ENCODE data around the gene RPL27. TPM values are rescaled to one million over a fixed set of nuclear protein-coding genes. Genes with fewer than 3 reads are reported as not detected.

Gene RPL27
- total and polyA plus RNA-seq, 2 of the 8 experiments (the other 6 are each of a cell fraction or from before 2014, with no cell fraction given): 1,415 to 3,779 TPM

DNA sequence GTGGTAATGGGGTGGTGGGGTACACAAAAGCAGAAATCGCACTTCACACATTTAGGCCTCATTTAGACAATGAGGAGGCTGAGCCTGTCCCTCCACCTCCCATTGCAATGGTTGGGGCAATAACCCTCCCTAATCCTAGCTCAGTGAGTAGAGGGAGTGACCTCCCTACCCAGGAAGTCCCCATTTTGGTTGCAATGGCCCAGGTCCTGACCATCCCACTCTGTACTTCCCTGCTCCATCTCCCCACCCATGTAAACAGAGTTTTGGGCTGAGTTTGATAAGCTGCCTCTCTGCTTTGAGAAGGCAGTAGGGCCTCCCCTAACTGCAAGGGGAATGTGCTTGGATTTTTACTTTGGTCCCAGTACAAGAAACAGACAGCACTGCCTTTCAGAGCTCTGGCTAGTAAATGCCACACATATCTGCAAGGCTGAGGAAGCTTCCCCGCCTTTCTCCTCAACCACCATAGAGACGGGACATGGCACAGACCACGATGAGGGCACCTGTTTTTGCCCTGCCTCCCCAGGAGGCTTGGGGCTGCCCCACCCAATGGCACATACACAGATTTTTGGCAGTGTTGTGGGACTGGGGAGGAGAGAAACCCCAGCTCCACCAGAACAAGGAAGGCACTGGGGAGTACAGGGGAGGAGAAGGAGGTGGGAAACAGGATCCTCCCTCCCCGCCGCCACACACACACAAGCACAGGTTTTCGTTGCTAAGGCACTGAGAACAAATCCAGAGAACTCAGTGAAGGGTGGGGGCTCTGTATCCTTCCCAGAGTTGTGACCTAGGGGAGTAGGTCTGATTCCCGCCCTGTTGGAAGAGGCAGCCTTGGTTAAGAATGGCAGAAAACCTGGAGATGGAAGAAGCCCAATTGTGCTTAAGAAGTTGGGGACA lies 16.7 kb downstream of the RPL27 start:
- H3K4me1 ChIP-seq (replicated peaks in 1 of 4; ENCODE audit: control insufficient read depth in 3 of 4, insufficient read depth in 4 of 4, low read length in 3 of 4): peaks cover 4 to 14% (median 6%) of the 10 kb centered on the region in 4 experiments
- H3K14ac ChIP-seq (ENCODE audit: insufficient read length): no peak overlapping the region
- no peaks in the 10 kb centered on the region; the same call in 1 of the 2 replicates for H3K23me2 ChIP-seq (ENCODE audit: low read depth, low read length)
- no peak overlapping the region for H3K4me2 ChIP-seq (ENCODE audit: insufficient read depth in 1 of 2, low read depth in 2 of 2, low read length in 2 of 2)
- H4K91ac ChIP-seq (replicated peaks; ENCODE audit: insufficient read length, low read length): no peak overlapping the region
- no peak overlapping the region for H2AK5ac ChIP-seq (ENCODE audit: low read depth, low read length)
- H3K4ac ChIP-seq (replicated peaks; ENCODE audit: insufficient read length, low read depth, low read length): no peak overlapping the region
- no peak overlapping the region for H2BK20ac ChIP-seq (ENCODE audit: low read length)
- peak overlapping the region; percentile 62; the same call in 1 of the 2 replicates for H4K8ac ChIP-seq (ENCODE audit: extremely low read depth, insufficient read depth, low read length)
- H4K20me1 ChIP-seq (replicated peaks in 1 of 2; ENCODE audit: control insufficient read depth in 1 of 2, insufficient read depth in 2 of 2, low read length in 2 of 2): peaks cover 12% of the 10 kb centered on the region in 2 experiments
- no peak overlapping the region for H3K18ac ChIP-seq (ENCODE audit: extremely low read depth, low read length)
- H3K27ac ChIP-seq (ENCODE audit: low read depth, low read length): peak overlapping the region; percentile 21; the same call in 1 of the 2 replicates
- no peak overlapping the region for H3K23ac ChIP-seq (ENCODE audit: insufficient read length)
- peaks cover 0 to 22% of the 10 kb centered on the region in 2 experiments; a peak in 3 of 4 replicates for H3K79me2 ChIP-seq (ENCODE audit: control insufficient read depth in 1 of 2, insufficient read depth in 2 of 2, low read length in 2 of 2)
- no peak overlapping the region for H3K56ac ChIP-seq (replicated peaks; ENCODE audit: insufficient read length, low read depth, low read length)
- CTCF ChIA-PET (ENCODE audit: partially characterized antibody): interaction anchor here (0.5 to 1.3 kb wide), 5 partner anchors 9 to 258 kb away, joined by 3 read pairs; no protein-coding TSS in a partner anchor
- H4K5ac ChIP-seq (ENCODE audit: insufficient read length, low read depth, low read length): no peak overlapping the region
- no peak overlapping the region for H2AFZ ChIP-seq (ENCODE audit: low read length)
- H3K36me3 ChIP-seq (ENCODE audit: control insufficient read depth in 2 of 4, insufficient read depth in 4 of 4, low read length in 3 of 4): peaks cover 6 to 36% (median 12%) of the 10 kb centered on the region in 4 experiments; a peak in 7 of 8 replicates
- no peaks in the 10 kb centered on the region for H3K27me3 ChIP-seq (replicated peaks in 1 of 4; ENCODE audit: control insufficient read depth in 3 of 4, extremely low read depth in 1 of 4, insufficient read depth in 3 of 4, low read length in 3 of 4)
- no peak overlapping the region for H2BK12ac ChIP-seq (ENCODE audit: low read depth, low read length)
- H3K9ac ChIP-seq (replicated peaks in 1 of 4; ENCODE audit: extremely low read depth in 1 of 4, low read depth in 3 of 4, low read length in 3 of 4): no peak overlapping the region
- FAIRE-seq (no peak), DNase-seq (ENCODE audit: low read depth in 1 of 2, low spot score in 2 of 2) (no peak)
- 88% methylated on average over 8 of the region's 8 CpGs; no CpG with 5 or more reads in 1 of the 2 experiments for WGBS, 2 experiments (ENCODE audit: extremely low coverage in 1 of 2, insufficient coverage in 1 of 2, insufficient read length in 1 of 2, insufficient replicate concordance in 2 of 2, low coverage in 1 of 2, low lambda C conversion rate in 2 of 2, missing lambda C conversion rate in 1 of 2)
- peaks cover 16% of the 10 kb centered on the region for H3K79me1 ChIP-seq (ENCODE audit: low read depth, low read length)
- H2BK15ac ChIP-seq (ENCODE audit: low read length): no peak overlapping the region
- no peaks in the 10 kb centered on the region for H3K9me3 ChIP-seq (ENCODE audit: insufficient read depth in 2 of 2, low read depth in 1 of 2, low read length in 1 of 2)
- POLR2A ChIA-PET (ENCODE audit: partially characterized antibody): interaction anchor here (0.7 to 7.5 kb wide), 10 partner anchors 10 to 300 kb away, joined by 3 to 104 read pairs (median 4); partner anchors contain the start of genes IFI35, RPL27 and TMEM106A
- no peak overlapping the region for H2BK120ac ChIP-seq (replicated peaks; ENCODE audit: low read depth, low read length)
- H2BK5ac ChIP-seq (ENCODE audit: low read depth, low read length): no peak overlapping the region
- no peak for TF ChIP-seq FOSL1 (IDR thresholded peaks at IDR 0.05; ENCODE audit: insufficient read depth, low read depth, low read length)
- TF ChIP-seq YY1 (IDR thresholded peaks at IDR 0.05; ENCODE audit: low read depth, low read length): no peak
- TF ChIP-seq SP4 (IDR thresholded peaks at IDR 0.05; ENCODE audit: low read length): no peak
- no peak for TF ChIP-seq BRCA1 (IDR thresholded peaks at IDR 0.05; ENCODE audit: low read depth, low read length)
- no peak for TF ChIP-seq POLR2A (IDR thresholded peaks at IDR 0.05; ENCODE audit: control extremely low read depth in 1 of 2, low read depth in 2 of 2, low read length in 2 of 2)
- TF ChIP-seq POU5F1 (IDR thresholded peaks at IDR 0.05; ENCODE audit: low read depth, low read length): no peak
- TF ChIP-seq CTBP2 (IDR thresholded peaks at IDR 0.05; ENCODE audit: borderline replicate concordance, insufficient read depth, insufficient read length, low read length): no peak
- TF ChIP-seq EGR1 (IDR thresholded peaks at IDR 0.05; ENCODE audit: borderline replicate concordance, low read depth, low read length): no peak
- no peak for TF ChIP-seq JUN (IDR thresholded peaks at IDR 0.05; ENCODE audit: low read depth, low read length)
- no peak for TF ChIP-seq RFX5 (IDR thresholded peaks at IDR 0.05; ENCODE audit: borderline replicate concordance, low read depth, low read length)
- no peak overlapping the region for H3K4me3 ChIP-seq (ENCODE audit: extremely low read depth in 1 of 4, insufficient read depth in 2 of 4, low read depth in 3 of 4, low read length in 4 of 4)

All from H1 (cell line).